BLaER1 (cell line): Measurements from ENCODE around the gene RSPH4A.

Source experiments
- H3K27ac ChIP-seq: shearing (Covaris generic); formaldehyde crosslinking; 2 replicates; pipeline ENCODE4 v1.8.1; 2022
- H3K27me3 ChIP-seq: shearing (Covaris generic); formaldehyde crosslinking; 2 replicates; pipeline ENCODE4 v1.8.1; 2022
- H3K36me3 ChIP-seq: shearing (Covaris generic); formaldehyde crosslinking; 2 replicates; pipeline ENCODE4 v1.8.1; 2022
- H3K4me1 ChIP-seq: shearing (Covaris generic); formaldehyde crosslinking; 2 replicates; pipeline ENCODE4 v1.8.1; 2022
- H3K4me2 ChIP-seq: shearing (Covaris generic); formaldehyde crosslinking; 2 replicates; pipeline ENCODE4 v1.8.1; 2022
- H3K4me3 ChIP-seq: shearing (Covaris generic); formaldehyde crosslinking; 2 replicates; pipeline ENCODE4 v1.8.1; 2022
- H3K9ac ChIP-seq: shearing (Covaris generic); formaldehyde crosslinking; 2 replicates; pipeline ENCODE4 v1.8.1; 2022
- H3K9me3 ChIP-seq: shearing (Covaris generic); formaldehyde crosslinking; 2 replicates; pipeline ENCODE4 v1.8.1; 2022
- H4K20me1 ChIP-seq: shearing (Covaris generic); formaldehyde crosslinking; 2 replicates; pipeline ENCODE4 v1.8.1; 2022
- Cebpa-rat ChIP-seq: shearing (Covaris generic); IDR thresholded peaks from 2 replicates; pipeline ENCODE4 v1.8.1; 2022

Gene RSPH4A

GRCh38 chr6:116624036-116624805 lies 7.9 kb downstream of the RSPH4A start:
- H3K27me3 ChIP-seq: no peaks in the 10 kb centered on the region
- H3K9me3 ChIP-seq: no peaks in the 10 kb centered on the region
- H3K4me3 ChIP-seq: no peak overlapping the region
- H3K9ac ChIP-seq: no peak overlapping the region
- no peak overlapping the region for H3K4me2 ChIP-seq
- H4K20me1 ChIP-seq: no peaks in the 10 kb centered on the region
- no peak for TF ChIP-seq Cebpa-rat
- peaks cover under 1% of the 10 kb centered on the region for H3K4me1 ChIP-seq
- no peaks in the 10 kb centered on the region for H3K36me3 ChIP-seq
- H3K27ac ChIP-seq: no peak overlapping the region

- no peaks in the 10 kb centered on the region for H3K27me3 ChIP-seq
- H4K20me1 ChIP-seq: no peaks in the 10 kb centered on the region
- H3K4me3 ChIP-seq: no peak overlapping the region
- H3K9me3 ChIP-seq: no peaks in the 10 kb centered on the region
- no peak for TF ChIP-seq Cebpa-rat
- H3K36me3 ChIP-seq: no peaks in the 10 kb centered on the region
- H3K4me1 ChIP-seq: peaks cover 15% of the 10 kb centered on the region
- no peak overlapping the region for H3K4me2 ChIP-seq
- H3K27ac ChIP-seq: no peak overlapping the region
- no peak overlapping the region for H3K9ac ChIP-seq
Measured at GRCh38 chr6:116625872-116626271, 9.6 kb downstream of the RSPH4A start.

GRCh38 chr6:116629563-116629981 lies 13.3 kb downstream of the RSPH4A start:
- Histone ChIP-seq H3K4me3 (no peak overlapping the region), H3K4me1 (peaks cover 31% of the 10 kb centered on the region), H3K27ac (no peak overlapping the region), H3K9ac (no peak overlapping the region), H3K27me3 (no peaks in the 10 kb centered on the region), H4K20me1 (no peaks in the 10 kb centered on the region), H3K4me2 (peak overlapping the region; percentile 49), H3K9me3 (no peaks in the 10 kb centered on the region), H3K36me3 (peaks cover 10% of the 10 kb centered on the region)
- no peak for TF ChIP-seq Cebpa-rat

GRCh38 chr6:116631379-116631990 lies 15.2 kb downstream of the RSPH4A start:
- peak overlapping the region; percentile 64 for H3K4me2 ChIP-seq
- no peaks in the 10 kb centered on the region for H3K9me3 ChIP-seq
- H3K4me3 ChIP-seq: no peak overlapping the region
- H4K20me1 ChIP-seq: no peaks in the 10 kb centered on the region
- H3K4me1 ChIP-seq: peaks cover 31% of the 10 kb centered on the region
- peak overlapping the region; percentile 54 for H3K27ac ChIP-seq
- H3K9ac ChIP-seq: no peak overlapping the region
- peaks cover 17% of the 10 kb centered on the region for H3K36me3 ChIP-seq
- no peak for TF ChIP-seq Cebpa-rat
- no peaks in the 10 kb centered on the region for H3K27me3 ChIP-seq

GRCh38 chr6:116633685-116634084 lies 17.4 kb downstream of the RSPH4A start:
- no peaks in the 10 kb centered on the region for H3K9me3 ChIP-seq
- no peak overlapping the region for H3K4me2 ChIP-seq

GRCh38 chr6:116648156-116648555 lies 31.9 kb downstream of the RSPH4A start:
- no peak overlapping the region for H3K4me3 ChIP-seq
- no peaks in the 10 kb centered on the region for H3K4me1 ChIP-seq
- H3K27me3 ChIP-seq: no peaks in the 10 kb centered on the region
- no peak overlapping the region for H3K27ac ChIP-seq
- H3K9me3 ChIP-seq: no peaks in the 10 kb centered on the region
- peaks cover 47% of the 10 kb centered on the region for H3K36me3 ChIP-seq
- no peak overlapping the region for H3K9ac ChIP-seq
- H4K20me1 ChIP-seq: no peaks in the 10 kb centered on the region
- H3K4me2 ChIP-seq: no peak overlapping the region
- TF ChIP-seq Cebpa-rat: no peak

More at GRCh38 chr6:116633685-116634084, 17.4 kb downstream of the RSPH4A start:
- TF ChIP-seq Cebpa-rat: no peak
- Histone ChIP-seq H4K20me1 (no peaks in the 10 kb centered on the region), H3K36me3 (peaks cover 24% of the 10 kb centered on the region), H3K4me3 (no peak overlapping the region), H3K27me3 (no peaks in the 10 kb centered on the region), H3K27ac (no peak overlapping the region), H3K9ac (no peak overlapping the region), H3K4me1 (peaks cover 31% of the 10 kb centered on the region)

DNA sequence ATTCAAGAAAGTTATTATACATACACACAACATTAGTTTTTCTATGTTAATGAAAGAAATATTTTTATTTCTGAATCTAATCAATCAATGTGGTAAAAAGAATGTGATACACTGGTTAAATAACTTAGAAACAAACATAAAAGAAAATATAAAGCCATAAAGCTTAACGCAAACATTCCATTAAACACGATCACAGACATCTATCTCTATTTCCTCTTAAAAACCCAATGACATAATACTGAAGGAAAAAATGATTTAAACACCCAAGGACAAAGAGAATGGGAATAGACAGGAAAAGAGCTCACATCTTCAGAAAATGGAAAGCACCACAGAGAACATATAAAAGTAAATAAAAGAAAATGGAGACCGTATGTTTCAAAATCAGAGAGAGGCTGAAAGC lies 32.9 kb downstream of the RSPH4A start:
- H3K27ac ChIP-seq: no peak overlapping the region
- H3K9ac ChIP-seq: no peak overlapping the region
- H3K4me2 ChIP-seq: no peak overlapping the region
- no peaks in the 10 kb centered on the region for H3K9me3 ChIP-seq
- H4K20me1 ChIP-seq: no peaks in the 10 kb centered on the region
- peaks cover 47% of the 10 kb centered on the region for H3K36me3 ChIP-seq
- H3K4me1 ChIP-seq: no peaks in the 10 kb centered on the region
- H3K27me3 ChIP-seq: no peaks in the 10 kb centered on the region
- no peak overlapping the region for H3K4me3 ChIP-seq
- no peak for TF ChIP-seq Cebpa-rat

GRCh38 chr6:116651916-116652315 lies 35.6 kb downstream of the RSPH4A start:
- H3K27me3 ChIP-seq: no peaks in the 10 kb centered on the region
- no peak overlapping the region for H3K4me3 ChIP-seq
- H3K9ac ChIP-seq: no peak overlapping the region
- no peak for TF ChIP-seq Cebpa-rat
- no peak overlapping the region for H3K27ac ChIP-seq
- H4K20me1 ChIP-seq: no peaks in the 10 kb centered on the region
- H3K9me3 ChIP-seq: no peaks in the 10 kb centered on the region
- H3K36me3 ChIP-seq: peaks cover 45% of the 10 kb centered on the region
- no peaks in the 10 kb centered on the region for H3K4me1 ChIP-seq
- no peak overlapping the region for H3K4me2 ChIP-seq

- Histone ChIP-seq H3K9me3 (no peaks in the 10 kb centered on the region), H3K27ac (no peak overlapping the region), H3K36me3 (peaks cover 55% of the 10 kb centered on the region), H3K4me1 (peaks cover 17% of the 10 kb centered on the region), H3K4me2 (no peak overlapping the region), H4K20me1 (peaks cover 40% of the 10 kb centered on the region), H3K9ac (no peak overlapping the region), H3K4me3 (no peak overlapping the region), H3K27me3 (no peaks in the 10 kb centered on the region)
- TF ChIP-seq Cebpa-rat: no peak
Measured at GRCh38 chr6:116661594-116661993, 45.3 kb downstream of the RSPH4A start.

DNA sequence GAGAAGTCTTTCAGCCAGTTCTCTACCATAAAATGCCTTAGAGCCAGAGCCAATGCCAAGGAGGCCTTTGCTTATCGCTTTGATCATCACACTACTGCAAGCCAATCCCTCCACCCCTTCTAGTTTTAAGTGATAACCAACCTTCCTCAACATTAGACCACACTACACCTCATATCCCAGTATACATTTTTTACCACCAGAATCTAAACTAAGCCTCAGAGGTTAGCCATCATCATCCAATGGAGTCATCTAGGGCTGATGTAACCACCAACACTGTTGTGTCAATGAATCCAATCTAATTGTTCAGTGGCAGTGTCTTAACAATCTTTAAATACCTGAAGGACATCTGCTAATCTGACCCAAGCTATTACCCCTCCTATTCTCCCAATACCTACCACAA lies 45.9 kb downstream of the RSPH4A start:
- Histone ChIP-seq H3K4me3 (no peak overlapping the region), H4K20me1 (peaks cover 46% of the 10 kb centered on the region), H3K36me3 (peaks cover 52% of the 10 kb centered on the region), H3K9me3 (no peaks in the 10 kb centered on the region), H3K4me1 (peaks cover 23% of the 10 kb centered on the region), H3K27ac (no peak overlapping the region), H3K27me3 (no peaks in the 10 kb centered on the region), H3K9ac (no peak overlapping the region), H3K4me2 (no peak overlapping the region)
- TF ChIP-seq Cebpa-rat: no peak
